Choroid plexus epithelial cell (primary cell): ENCODE data around the gene SYNJ2.

Experiments
- DNase-seq: peaks from one replicate; pipeline ENCODE4 v3.0.0-alpha.2; 2010; ENCODE audit warnings: low read depth
- H3K4me3 ChIP-seq: 2 replicates; pipeline ENCODE4 v1.5.1; 2011; ENCODE audit warnings: low read depth, mild to moderate bottlenecking, control low read depth, low read length, moderate library complexity
- TF ChIP-seq, protein P1 (sequence below): conservative IDR thresholded peaks from 2 replicates; pipeline ENCODE4 v1.5.1; 2011; ENCODE audit warnings: low read depth, mild to moderate bottlenecking, control low read depth, inconsistent platforms, low read length, moderate library complexity

SYNJ2 gene

GRCh38 chr6:158026901-158027589 lies 45.4 kb downstream of the SYNJ2 start:
- TF ChIP-seq, protein P1, sequence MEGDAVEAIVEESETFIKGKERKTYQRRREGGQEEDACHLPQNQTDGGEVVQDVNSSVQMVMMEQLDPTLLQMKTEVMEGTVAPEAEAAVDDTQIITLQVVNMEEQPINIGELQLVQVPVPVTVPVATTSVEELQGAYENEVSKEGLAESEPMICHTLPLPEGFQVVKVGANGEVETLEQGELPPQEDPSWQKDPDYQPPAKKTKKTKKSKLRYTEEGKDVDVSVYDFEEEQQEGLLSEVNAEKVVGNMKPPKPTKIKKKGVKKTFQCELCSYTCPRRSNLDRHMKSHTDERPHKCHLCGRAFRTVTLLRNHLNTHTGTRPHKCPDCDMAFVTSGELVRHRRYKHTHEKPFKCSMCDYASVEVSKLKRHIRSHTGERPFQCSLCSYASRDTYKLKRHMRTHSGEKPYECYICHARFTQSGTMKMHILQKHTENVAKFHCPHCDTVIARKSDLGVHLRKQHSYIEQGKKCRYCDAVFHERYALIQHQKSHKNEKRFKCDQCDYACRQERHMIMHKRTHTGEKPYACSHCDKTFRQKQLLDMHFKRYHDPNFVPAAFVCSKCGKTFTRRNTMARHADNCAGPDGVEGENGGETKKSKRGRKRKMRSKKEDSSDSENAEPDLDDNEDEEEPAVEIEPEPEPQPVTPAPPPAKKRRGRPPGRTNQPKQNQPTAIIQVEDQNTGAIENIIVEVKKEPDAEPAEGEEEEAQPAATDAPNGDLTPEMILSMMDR = no peak
- no peak overlapping the region for H3K4me3 ChIP-seq
- no peak for DNase-seq

- TF ChIP-seq, protein P1 = no peak
- no peak overlapping the region for H3K4me3 ChIP-seq
- DNase-seq = no peak
These were observed 46.1 kb downstream of the SYNJ2 start for GRCh38 chr6:158027590-158028285.

- DNase-seq = no peak
- no peak overlapping the region for H3K4me3 ChIP-seq
- TF ChIP-seq, protein P1 = no peak
These were observed 46.8 kb downstream of the SYNJ2 start for GRCh38 chr6:158028421-158028820.

- TF ChIP-seq, protein P1 = no peak
- H3K4me3 ChIP-seq = no peak overlapping the region
- DNase-seq = no peak
These were observed 47.2 kb downstream of the SYNJ2 start for GRCh38 chr6:158028876-158029275.

DNA sequence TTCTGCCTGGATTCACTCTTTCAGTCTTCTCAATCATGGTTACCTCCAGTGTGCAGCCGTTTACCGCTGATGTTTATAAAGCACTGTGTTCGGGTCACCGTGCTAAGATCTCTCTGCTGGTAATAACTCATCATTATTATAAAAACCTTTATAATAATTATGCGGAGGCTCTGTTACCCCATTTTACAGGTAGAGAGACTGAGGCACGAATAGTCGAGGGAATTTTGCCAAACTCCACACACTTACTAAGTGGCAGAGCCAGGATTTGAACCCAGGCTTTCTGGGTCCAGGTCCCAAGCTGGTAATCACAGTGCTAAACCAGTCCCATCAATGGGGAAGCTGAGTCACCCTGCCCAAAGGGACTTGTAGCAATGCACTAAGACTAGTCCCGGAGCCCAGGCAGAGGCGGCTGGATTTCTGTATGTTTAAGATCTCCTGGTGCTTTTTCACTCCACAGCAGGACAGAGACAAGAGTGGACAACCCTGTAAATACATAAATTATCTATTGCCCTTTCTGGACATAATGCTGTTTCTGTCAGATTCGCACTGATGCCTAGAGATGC lies 48.1 kb downstream of the SYNJ2 start:
- TF ChIP-seq, protein P1 = no peak
- no peak for DNase-seq
- no peak overlapping the region for H3K4me3 ChIP-seq

- DNase-seq = no peak
- TF ChIP-seq, protein P1 = no peak
- no peak overlapping the region for H3K4me3 ChIP-seq
These were observed 49.0 kb downstream of the SYNJ2 start for GRCh38 chr6:158030380-158031300.
